HG03045 (cell line): ENCODE measurements around the gene STPG4.
A peak's percentile ranks its signal among the peaks of the same experiment; 100 is the strongest.

Experiments used
- ATAC-seq: cut with Tn5 transposase; IDR thresholded peaks from one replicate; pipeline ENCODE4 v1.9.1; 2021; ENCODE audit warnings: mild to moderate bottlenecking, moderate library complexity; ENCODE audit not compliant: unreplicated experiment

The STPG4 gene

GRCh38 chr2:47056868-47057686, 98.0 kb downstream of the STPG4 start:
- no peak for ATAC-seq

DNA sequence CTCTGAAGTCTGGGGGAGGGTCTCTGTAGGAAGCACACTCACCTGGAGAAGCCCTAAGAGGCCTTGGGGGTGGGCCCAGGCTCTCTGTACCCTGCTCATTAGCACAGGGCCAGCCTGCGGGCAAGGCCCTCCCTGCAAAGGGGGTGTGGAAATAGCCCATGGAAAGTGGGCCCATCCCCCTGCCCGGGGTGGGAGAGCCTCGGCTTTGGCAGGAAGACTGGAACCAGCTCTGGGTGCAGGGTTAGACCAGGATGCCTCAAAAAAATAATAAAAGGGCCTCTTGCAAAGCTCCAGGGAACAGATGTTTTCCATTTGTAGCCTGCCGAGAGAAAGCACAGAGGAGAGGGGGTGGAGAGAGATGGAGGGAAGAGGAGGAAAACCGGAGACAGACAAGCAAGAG, 98.7 kb downstream of the STPG4 start:
- ATAC-seq = no peak

DNA sequence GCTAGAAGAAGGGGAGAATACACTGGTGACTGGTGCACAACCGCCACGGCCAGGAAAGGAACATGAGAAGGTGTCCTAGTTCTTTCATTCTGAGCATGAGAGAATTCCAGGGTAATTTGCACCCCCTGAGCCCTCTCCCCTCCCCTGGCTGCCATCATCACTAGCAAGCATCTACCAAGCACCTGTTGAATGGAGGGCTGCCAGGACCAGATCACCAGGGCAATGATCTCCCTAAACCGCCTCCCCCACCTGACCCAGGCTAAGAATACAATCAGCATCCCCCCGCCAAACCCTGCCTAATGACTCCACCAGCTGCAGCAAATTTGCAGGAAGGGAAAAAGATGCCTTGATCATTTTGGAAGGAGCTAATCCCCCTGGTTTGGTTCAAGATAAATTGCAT, 100.2 kb downstream of the STPG4 start:
- ATAC-seq = no peak

DNA sequence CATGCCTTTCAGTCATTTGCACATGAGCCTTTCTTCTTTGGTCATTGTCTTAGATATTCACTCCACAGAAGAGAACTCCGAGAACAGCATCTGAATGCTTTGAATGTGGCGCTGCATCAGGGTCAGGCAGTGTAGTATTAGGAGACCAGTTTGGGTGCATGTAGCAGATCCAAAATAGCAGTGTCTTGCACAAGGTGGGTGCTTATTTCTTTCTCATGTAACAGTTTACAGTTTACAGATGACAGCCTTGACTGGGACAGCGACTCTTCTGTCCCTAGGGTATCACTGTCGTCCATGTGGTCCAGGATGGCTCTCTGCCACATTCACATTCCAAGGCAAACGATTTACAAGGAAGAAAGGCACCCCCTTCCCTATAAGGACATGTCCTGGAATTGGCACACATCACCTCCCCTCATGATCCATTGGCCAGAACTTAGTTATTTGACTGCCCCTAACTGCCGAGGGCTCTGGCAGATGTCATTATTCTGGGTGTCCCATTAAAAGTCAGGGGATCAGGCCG, 101.0 kb downstream of the STPG4 start:
- ATAC-seq = no peak

DNA sequence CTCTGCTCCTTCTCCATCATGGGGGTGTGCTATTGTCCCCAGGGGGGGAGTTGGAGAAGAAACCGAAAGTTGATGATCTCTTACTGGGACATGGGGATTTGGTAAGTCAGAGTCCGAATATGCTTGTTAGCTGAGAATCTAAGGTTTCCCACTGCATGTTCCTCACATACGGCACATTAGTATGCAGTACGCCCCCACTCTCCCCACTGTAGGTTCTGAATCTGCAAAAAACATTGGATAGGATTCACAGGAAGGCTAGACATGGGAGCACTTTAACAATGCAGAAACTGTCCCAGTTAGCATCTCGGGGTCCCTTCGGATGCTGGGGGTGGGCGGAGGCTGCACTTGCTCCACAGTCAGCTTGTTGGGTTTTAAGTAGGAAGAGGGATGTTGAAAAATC, 102.3 kb downstream of the STPG4 start:
- ATAC-seq = no peak

GRCh38 chr2:47051562-47051961, 103.5 kb downstream of the STPG4 start:
- no peak for ATAC-seq

GRCh38 chr2:47050762-47051161, 104.3 kb downstream of the STPG4 start:
- ATAC-seq = no peak

- no peak for ATAC-seq
Observed at GRCh38 chr2:47050021-47050760, 104.9 kb downstream of the STPG4 start.

- ATAC-seq = no peak
Observed at GRCh38 chr2:47049502-47049901, 105.6 kb downstream of the STPG4 start.

DNA sequence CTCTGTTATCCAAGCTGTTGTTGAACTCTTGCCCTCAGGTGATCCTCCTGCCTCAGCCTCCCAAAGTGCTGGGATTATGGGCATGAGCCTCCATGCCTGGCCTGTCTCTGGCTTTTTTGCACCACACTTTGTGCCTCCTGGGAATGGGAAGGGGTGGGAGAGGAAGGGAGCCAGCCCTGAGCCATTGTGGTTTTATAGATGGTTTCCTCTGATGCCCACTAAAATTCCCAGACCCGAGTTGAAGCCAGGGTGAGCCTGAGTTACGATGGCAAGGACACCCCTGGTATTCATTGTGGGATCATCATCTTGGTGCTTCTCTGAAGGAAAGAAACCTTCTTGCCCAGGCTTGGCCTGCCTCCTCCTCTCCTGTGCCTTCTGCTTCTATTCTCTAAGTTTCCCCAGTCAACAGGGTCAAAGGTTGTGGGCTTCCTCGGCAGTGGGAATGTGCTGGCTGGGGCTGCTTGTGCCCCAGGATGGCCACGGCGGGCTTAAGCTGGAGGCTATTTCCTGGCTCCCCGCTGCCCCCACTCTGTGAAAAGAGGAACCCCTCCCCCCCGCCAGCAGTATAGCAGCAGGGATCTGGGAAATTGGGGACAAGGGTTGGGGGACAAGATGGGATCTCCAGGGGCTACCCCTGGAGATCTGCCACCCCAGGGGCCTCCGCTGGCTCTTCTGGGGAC, 106.2 kb downstream of the STPG4 start:
- ATAC-seq = no peak

- ATAC-seq = no peak
Observed at GRCh38 chr2:47046271-47046670, 108.8 kb downstream of the STPG4 start.

GRCh38 chr2:47043891-47044239, 111.2 kb downstream of the STPG4 start:
- no peak for ATAC-seq

DNA sequence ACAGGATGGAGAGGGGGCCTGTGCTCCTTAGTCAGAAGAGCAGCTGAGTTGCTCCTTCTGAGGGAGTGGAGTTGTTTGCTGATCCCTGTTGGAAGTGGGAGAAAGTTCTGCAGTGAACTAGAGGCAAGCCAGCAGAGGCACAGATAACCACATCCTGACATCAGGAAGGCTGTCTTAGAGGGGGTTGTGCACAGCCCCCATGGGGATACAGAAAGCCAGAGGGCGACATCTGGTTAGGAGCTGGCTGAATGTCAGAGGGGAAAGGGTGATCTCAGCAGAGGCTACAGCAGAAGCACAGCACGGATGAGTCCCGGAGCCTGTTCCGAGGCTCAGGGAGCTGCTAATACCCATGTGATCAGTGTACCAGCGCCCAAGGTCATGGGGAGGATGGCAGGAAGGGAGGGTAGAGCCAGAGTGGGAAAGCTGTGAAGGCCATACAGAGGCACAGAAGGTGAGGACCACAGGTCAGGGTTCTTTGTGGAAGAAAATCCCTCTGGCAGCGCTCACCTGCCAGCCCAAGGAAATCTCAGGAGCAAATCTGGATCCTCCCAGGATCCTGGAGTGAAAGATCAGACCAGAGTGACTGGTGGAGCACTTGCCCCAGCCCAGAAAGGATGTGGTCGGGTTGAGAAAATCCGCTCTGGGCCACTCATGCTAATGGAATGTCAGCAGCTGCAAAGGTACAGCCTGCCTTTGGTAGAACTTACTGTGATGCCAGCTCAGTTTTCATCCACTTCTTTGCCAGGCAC, 111.8 kb downstream of the STPG4 start:
- ATAC-seq = no peak

- ATAC-seq = no peak
Observed at GRCh38 chr2:47041891-47042684, 113.0 kb downstream of the STPG4 start.

DNA sequence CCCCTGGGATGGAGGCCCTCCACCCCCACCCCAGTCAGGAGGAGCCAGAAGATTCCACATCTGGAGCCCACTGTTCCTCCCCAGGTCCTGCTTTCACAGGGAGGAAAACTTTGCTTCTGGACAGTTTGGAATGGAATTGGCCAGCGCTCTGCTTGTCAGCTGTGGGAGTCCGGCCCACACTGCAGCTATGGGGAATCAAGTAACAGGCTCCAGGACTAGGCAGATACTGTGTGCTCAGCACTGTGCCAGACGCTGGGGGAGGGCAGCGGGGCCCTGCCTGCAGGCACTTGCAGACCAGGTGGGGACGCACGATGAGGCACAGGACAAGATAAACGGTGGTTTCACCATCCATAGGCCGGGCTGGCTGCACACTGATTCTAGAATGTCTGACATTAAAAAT, 114.0 kb downstream of the STPG4 start:
- no peak for ATAC-seq

GRCh38 chr2:47040651-47041050, 114.5 kb downstream of the STPG4 start:
- no peak for ATAC-seq

GRCh38 chr2:47039913-47040562, 115.1 kb downstream of the STPG4 start:
- no peak for ATAC-seq

DNA sequence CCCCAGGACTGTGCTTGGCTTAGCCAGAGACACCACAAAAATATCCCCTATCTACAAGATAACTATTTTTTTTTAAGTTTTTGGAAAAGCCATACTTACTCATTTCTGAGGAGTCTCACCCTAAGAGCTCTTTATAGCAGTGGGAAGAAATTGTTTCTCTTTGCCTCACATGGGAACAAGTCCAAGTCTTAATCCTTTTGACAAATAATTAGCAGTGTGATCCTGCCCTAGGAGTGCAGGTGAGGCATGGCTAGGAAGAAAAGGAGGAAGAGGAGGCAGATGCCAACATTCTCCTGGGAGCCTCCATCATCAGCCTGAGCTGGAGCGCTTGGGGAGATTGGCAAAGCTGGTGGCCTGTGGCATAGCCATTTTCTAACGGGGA, 115.6 kb downstream of the STPG4 start:
- ATAC-seq = no peak

- peak; percentile 52 for ATAC-seq
Observed at GRCh38 chr2:47038656-47039488, 116.2 kb downstream of the STPG4 start.
